Right lobe of liver (tissue), 6 donors: ENCODE data around the gene PRR35. TPM values are rescaled to one million over a fixed set of nuclear protein-coding genes. Genes with fewer than 3 reads are reported as not detected.

Experiments
- ATAC-seq, 4 donors: fragments of 200-7000 bp; cut with Tn5 transposase; one replicate each; pipeline ENCODE4 v1.9.1; 2020; ENCODE audit warnings: mild to moderate bottlenecking in 4 of 4, moderate library complexity in 4 of 4
- DNase-seq, 3 donors: peaks; one replicate each; pipeline ENCODE4 v3.0.0-alpha.2; 2020
- H3K27ac ChIP-seq, 3 donors: fragments of 200-600 bp; one replicate each; pipeline ENCODE4 v1.8.0; 2022
- H3K27me3 ChIP-seq, 2 donors: fragments of 200-600 bp; one replicate each; pipeline ENCODE4 v1.8.0; 2022
- H3K36me3 ChIP-seq, 4 donors: fragments of 200-600 bp; sonication (generic) in 1 of 4; one replicate each; pipeline versions ENCODE4 v1.5.1 to v1.8.0; 2017 to 2022; ENCODE audit warnings: control low read depth in 1 of 4
- H3K4me1 ChIP-seq, 4 donors: fragments of 200-600 bp; sonication (generic) in 1 of 4; one replicate each; pipeline versions ENCODE4 v1.5.1 to v1.8.0; 2017 to 2022; ENCODE audit warnings: control low read depth in 1 of 4
- H3K4me3 ChIP-seq, 3 donors: fragments of 200-600 bp; one replicate each; pipeline ENCODE4 v1.8.0; 2022
- H3K9me3 ChIP-seq, 4 donors: fragments of 200-600 bp; sonication (generic) in 1 of 4; one replicate each; pipeline versions ENCODE4 v1.5.1 to v1.8.0; 2017 to 2022; ENCODE audit warnings: control low read depth in 1 of 4
- POLR2A ChIP-seq: fragments of 450-650 bp; IDR thresholded peaks from one replicate; pipeline ENCODE4 v1.6.1; 2017; ENCODE audit warnings: antibody characterized with exemption, mild to moderate bottlenecking
- WGBS: methylation state at CpG from one replicate; pipeline ENCODE4 v1.1.6; 2018; ENCODE audit warnings: low coverage, low lambda C conversion rate; ENCODE audit not compliant: insufficient coverage; ENCODE audit errors: missing lambda C conversion rate; 5-methylcytosine and 5-hydroxymethylcytosine counted together
- intact Hi-C, 2 donors: fragments of 100-400 bp; cut with DNase I; formaldehyde crosslinking; loops; one replicate each; pipeline versions ENCODE4 v1.11.2 to v1.14.1; 2022
- long read RNA-seq: library from polyadenylated mRNA; unstranded; transcript quantifications from one replicate; pipeline ENCODE4 v2.0.0, GENCODE V29; 2019
- total RNA-seq, 6 experiments: library from RNA; depleted of rRNA in 2 of 6; stranded (reverse); fragments of >200 nt in 2 of 6; fragmentation: NEBNext Ultra II Directional in 3 of 6; extraction: Animal tissue kit (Norgen Biotek cat#: 25700) in 3 of 6; gene quantifications; one replicate each; pipeline versions ENCODE4 v1.1.0 to v1.2.4, GENCODE V29; 2016 to 2023
- TF ChIP-seq, protein P1 (sequence below), 4 donors: fragments of 200-600 bp in 3 of 4; fragments of 450-650 bp in 1 of 4; IDR thresholded peaks; one replicate each; pipeline versions ENCODE4 v1.5.1 to v1.8.0; 2016 to 2022; ENCODE audit warnings: antibody characterized with exemption in 4 of 4, mild to moderate bottlenecking in 2 of 4
- donor health status: DM: no; HTN: yes; CAD: no.
- donor health status: DM: no; HTN: no; CAD: no.
- donor health status: DM: no; HTN: no; CAD: no.
- donor health status: DM: no; HTN: yes; CAD: no.
- donor health status: DM: no; HTN: yes; CAD: no.

Gene PRR35
- total RNA-seq: not detected
- long read RNA-seq: 0 reads

DNA sequence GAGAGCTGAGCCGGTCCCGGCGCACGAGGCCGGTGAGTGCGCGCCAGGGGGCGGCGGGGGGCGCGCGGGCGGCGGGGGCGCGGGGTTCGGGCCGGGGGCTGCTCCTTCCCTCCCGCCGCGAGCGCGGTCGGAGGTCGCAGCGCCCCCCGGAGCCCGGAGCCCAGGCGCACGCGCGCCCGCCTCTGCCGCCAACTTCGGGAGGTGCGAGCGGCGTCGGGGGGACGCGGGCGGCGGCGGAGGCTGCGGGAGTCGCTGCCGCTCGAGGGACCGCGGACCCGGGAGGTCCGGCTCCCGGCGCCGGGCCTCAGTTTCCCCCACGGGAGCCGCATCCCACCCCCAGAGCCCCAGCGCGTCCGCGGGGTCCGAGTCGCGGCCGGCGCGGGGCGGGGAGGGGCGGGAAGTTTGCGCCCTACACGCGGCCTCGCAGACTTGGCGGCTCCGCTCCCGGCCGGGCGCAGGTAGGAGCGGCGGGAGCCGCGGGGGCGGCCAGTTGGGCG lies at the start of gene PRR35:
Gene PRR35 (plus strand): TSS at position 191 of the 497 bp plus-strand sequence. CDS start 2,901 bp downstream, outside the sequence.
- Histone ChIP-seq H3K4me1 (peaks cover 0 to 10% (median 0%) of the 10 kb centered on the region in 4 donors), H3K9me3 (no peaks in the 10 kb centered on the region), H3K36me3 (no peaks in the 10 kb centered on the region), H3K4me3 (no peak within 1 kb of the TSS), H3K27me3 (no peaks in the 10 kb centered on the region), H3K27ac (no peak within 1 kb of the TSS)
- no peak for DNase-seq
- intact Hi-C loops: no loop called here
- no peak for TF ChIP-seq POLR2A
- TF ChIP-seq, protein P1, sequence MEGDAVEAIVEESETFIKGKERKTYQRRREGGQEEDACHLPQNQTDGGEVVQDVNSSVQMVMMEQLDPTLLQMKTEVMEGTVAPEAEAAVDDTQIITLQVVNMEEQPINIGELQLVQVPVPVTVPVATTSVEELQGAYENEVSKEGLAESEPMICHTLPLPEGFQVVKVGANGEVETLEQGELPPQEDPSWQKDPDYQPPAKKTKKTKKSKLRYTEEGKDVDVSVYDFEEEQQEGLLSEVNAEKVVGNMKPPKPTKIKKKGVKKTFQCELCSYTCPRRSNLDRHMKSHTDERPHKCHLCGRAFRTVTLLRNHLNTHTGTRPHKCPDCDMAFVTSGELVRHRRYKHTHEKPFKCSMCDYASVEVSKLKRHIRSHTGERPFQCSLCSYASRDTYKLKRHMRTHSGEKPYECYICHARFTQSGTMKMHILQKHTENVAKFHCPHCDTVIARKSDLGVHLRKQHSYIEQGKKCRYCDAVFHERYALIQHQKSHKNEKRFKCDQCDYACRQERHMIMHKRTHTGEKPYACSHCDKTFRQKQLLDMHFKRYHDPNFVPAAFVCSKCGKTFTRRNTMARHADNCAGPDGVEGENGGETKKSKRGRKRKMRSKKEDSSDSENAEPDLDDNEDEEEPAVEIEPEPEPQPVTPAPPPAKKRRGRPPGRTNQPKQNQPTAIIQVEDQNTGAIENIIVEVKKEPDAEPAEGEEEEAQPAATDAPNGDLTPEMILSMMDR (IDR thresholded peaks at IDR 0.05): no peak
- no peak for ATAC-seq
- WGBS: no CpG with 5 or more reads among the region's 84 CpGs

DNA sequence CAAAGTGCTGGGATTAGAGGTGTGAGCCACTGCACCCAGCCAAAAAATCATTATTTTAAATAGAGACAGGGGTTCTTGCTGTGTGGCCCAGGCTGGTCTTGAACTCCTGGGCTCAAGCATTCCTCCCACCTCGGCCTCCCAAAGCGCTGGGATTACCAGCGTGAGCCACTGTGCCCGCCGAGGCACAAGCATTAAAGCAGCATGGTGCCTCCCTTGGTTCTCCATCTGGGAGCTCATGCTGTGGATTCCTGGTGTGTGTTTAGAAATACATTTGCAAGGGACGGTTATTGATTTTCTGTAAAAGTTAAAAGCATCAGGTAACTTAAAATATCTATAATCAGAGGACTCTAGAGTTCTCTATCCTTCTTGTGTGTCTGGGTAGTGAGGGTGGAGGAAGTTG lies 47.4 kb upstream of the PRR35 start:
- Histone ChIP-seq H3K27me3 (no peaks in the 10 kb centered on the region), H3K4me3 (no peak overlapping the region), H3K27ac (no peak overlapping the region), H3K9me3 (no peaks in the 10 kb centered on the region), H3K4me1 (peaks cover 0 to 12% (median 6%) of the 10 kb centered on the region in 4 donors), H3K36me3 (peaks cover 0 to 38% (median 4%) of the 10 kb centered on the region in 4 donors)
- 89% methylated on average over 1 of the region's 6 CpGs for WGBS
- TF ChIP-seq, protein P1 (IDR thresholded peaks at IDR 0.05): no peak
- no peak for TF ChIP-seq POLR2A
- DNase-seq (no peak), ATAC-seq (no peak)
- intact Hi-C loops: no loop called here

DNA sequence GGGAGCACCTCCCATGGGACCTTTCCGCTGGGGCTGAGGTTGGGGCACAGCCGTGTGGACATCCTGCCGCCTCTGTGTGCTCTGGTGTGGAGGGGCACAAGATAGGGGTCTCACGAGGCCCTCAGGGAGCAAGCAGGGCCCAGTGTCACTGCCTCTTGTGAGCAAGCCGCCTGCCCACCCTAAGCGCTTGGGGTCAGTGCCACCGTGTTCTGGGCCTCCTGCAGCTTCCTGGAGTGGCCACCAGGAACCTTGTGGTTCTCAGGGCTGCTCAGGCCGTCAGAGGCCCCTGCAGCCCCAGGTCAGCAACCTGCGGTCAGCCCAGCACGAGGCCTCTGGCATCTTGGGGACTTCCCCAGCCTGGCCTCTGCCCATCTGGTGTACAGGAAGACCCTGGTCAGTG lies 46.2 kb upstream of the PRR35 start:
- ATAC-seq (no peak), DNase-seq (no peak)
- H3K27me3 ChIP-seq: no peaks in the 10 kb centered on the region
- TF ChIP-seq POLR2A: no peak
- TF ChIP-seq, protein P1 (IDR thresholded peaks at IDR 0.05): no peak
- peaks cover under 1 to 42% (median 4%) of the 10 kb centered on the region in 4 donors for H3K36me3 ChIP-seq
- H3K4me3 ChIP-seq: no peak overlapping the region
- H3K4me1 ChIP-seq: peaks cover 0 to 2% (median under 1%) of the 10 kb centered on the region in 4 donors
- no peak overlapping the region for H3K27ac ChIP-seq
- H3K9me3 ChIP-seq: no peaks in the 10 kb centered on the region
- no CpG with 5 or more reads among the region's 10 CpGs for WGBS
- intact Hi-C loops: no loop called here

DNA sequence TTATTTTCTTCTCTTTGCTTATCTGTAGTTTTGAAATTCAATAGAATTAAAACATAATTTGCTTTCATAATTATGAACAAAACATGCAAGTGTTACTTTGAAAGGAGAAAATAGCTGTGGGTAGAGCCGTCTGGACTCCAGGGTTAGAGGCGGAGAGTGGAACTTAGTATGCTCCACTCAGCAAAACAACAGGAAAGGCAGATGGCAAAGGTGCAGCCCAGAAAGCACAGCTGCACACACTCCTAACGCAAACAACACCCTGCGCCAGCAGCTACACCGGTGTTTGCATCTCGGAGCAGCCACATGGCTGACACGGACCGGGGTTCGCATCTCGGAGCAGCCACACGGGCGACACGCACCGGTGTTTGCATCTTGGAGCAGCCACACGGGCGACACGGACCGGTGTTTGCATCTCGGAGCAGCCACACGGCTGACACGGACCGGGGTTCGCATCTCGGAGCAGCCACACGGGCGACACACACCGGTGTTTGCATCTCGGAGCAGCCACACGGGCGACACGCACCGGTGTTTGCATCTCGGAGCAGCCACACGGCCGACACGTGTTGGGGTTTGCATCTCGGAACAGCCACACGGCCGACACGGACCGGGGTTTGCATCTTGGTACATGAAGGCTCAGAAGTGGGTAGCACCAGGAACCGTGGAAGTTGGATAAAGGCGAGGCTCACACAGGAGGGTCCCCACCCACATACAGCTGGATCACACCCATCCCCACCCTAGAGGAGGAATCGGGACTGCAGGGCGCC lies 44.8 kb upstream of the PRR35 start:
- Histone ChIP-seq H3K36me3 (peaks cover 3 to 54% (median 4%) of the 10 kb centered on the region in 4 donors), H3K9me3 (no peaks in the 10 kb centered on the region), H3K27me3 (no peaks in the 10 kb centered on the region), H3K27ac (no peak overlapping the region), H3K4me3 (no peak overlapping the region), H3K4me1 (no peaks in the 10 kb centered on the region)
- WGBS: 89% methylated on average over 28 of the region's 45 CpGs
- no peak for TF ChIP-seq POLR2A
- TF ChIP-seq, protein P1 (IDR thresholded peaks at IDR 0.05): no peak
- DNase-seq (no peak), ATAC-seq (peak in 1 of 4 donors; percentile 36)
- intact Hi-C loops: no loop called here
